ENCODE measurements around the gene DNM2.

DNA sequence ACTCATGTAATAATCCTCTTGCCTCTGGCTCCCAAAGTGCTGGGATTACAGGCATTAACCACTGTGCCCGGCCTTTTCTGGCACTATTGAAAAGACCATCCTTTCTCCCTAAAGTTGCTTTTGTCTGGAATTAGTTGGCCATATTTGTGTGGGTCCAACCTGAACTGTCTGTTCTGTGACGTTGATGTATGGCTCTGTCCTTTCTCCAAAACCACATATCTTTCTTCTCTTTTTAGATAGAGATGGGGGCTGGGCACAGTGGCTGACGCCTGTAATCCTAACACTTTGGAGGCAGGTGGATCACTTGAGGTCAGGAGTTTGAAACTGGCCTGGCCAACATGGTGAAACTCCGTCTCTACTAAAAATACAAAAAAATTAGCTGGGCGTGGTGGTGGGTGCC lies 17.9 kb downstream of the DNM2 start:
- no peak for TF ChIP-seq CTCF (IDR thresholded peaks at IDR 0.05; ENCODE audit: low read depth, low read length, poor library complexity, severe bottlenecking)
- TF ChIP-seq EZH2phosphoT487 (IDR thresholded peaks at IDR 0.05; ENCODE audit: borderline replicate concordance, low read length), result no peak
